IMR-90 (cell line): Measurements from ENCODE around the gene ORAI3. TPM values are rescaled to one million over a fixed set of nuclear protein-coding genes. Genes with fewer than 3 reads are reported as not detected.

Experiments
- ATAC-seq: fragments of 200-7000 bp; cut with Tn5 transposase; 2 replicates; pipeline ENCODE4 v1.9.1; 2020; ENCODE audit warnings: low read depth, mild to moderate bottlenecking, moderate library complexity
- BruUV-seq: library from RNA; stranded (reverse); fragments of 400-500 nt; replicated peaks from 2 replicates; lab custom pipeline; 2021; lab: Mats Ljungman, UMichigan
- CTCF ChIA-PET: fragments of 300-600 bp; formaldehyde crosslinking; extraction: SDS; loops from one replicate; lab custom pipeline; 2021; ENCODE audit warnings: antibody characterized with exemption; lab: Yijun Ruan, JAX
- POLR2A ChIA-PET: fragments of 300-600 bp; sonication (Branson Sonifier 250); formaldehyde crosslinking; loops from one replicate; lab custom pipeline; 2022; ENCODE audit warnings: antibody characterized with exemption; ENCODE audit not compliant: unreplicated experiment; lab: Charles Lee
- DNase-seq: peaks from one replicate; pipeline ENCODE4 v3.0.0; 2013
- H2AFZ ChIP-seq: replicated peaks from 2 replicates; pipeline ENCODE3; 2013; ENCODE audit warnings: low read length, mild to moderate bottlenecking; ENCODE audit not compliant: poor library complexity
- H2AK5ac ChIP-seq: 2 replicates; pipeline ENCODE4 v1.6.1; 2013; ENCODE audit warnings: low read depth, low read length, inconsistent platforms
- H2AK9ac ChIP-seq: replicated peaks from 2 replicates; pipeline ENCODE3; 2013; ENCODE audit warnings: mild to moderate bottlenecking, low read depth, low read length, moderate library complexity; ENCODE audit not compliant: poor library complexity
- H2BK120ac ChIP-seq: 2 replicates; pipeline ENCODE4 v1.6.1; 2013; ENCODE audit warnings: low read depth, low read length, inconsistent platforms
- H2BK15ac ChIP-seq: 3 replicates; pipeline ENCODE4 v1.6.1; 2013; ENCODE audit warnings: low read depth, low read length, inconsistent platforms
- H2BK20ac ChIP-seq: 2 replicates; pipeline ENCODE4 v1.6.1; 2013; ENCODE audit warnings: low read depth, mild to moderate bottlenecking, inconsistent platforms, low read length, moderate library complexity
- H2BK5ac ChIP-seq: 2 replicates; pipeline ENCODE4 v1.6.1; 2013; ENCODE audit warnings: mild to moderate bottlenecking, low read depth, low read length, inconsistent platforms; ENCODE audit not compliant: poor library complexity, severe bottlenecking
- H3K14ac ChIP-seq: replicated peaks from 2 replicates; pipeline ENCODE4 v1.6.1; 2013; ENCODE audit warnings: low read depth, low read length, inconsistent platforms
- H3K18ac ChIP-seq: 2 replicates; pipeline ENCODE4 v1.6.1; 2013; ENCODE audit warnings: low read depth, low read length, control low read depth
- H3K23ac ChIP-seq: 2 replicates; pipeline ENCODE4 v1.6.1; 2013; ENCODE audit warnings: low read depth, low read length, inconsistent platforms
- H3K27ac ChIP-seq: 2 replicates; pipeline ENCODE4 v1.5.1; 2013; ENCODE audit warnings: mild to moderate bottlenecking, control low read depth, low read length; ENCODE audit not compliant: insufficient read depth
- H3K27me3 ChIP-seq: 2 replicates; pipeline ENCODE4 v1.6.1; 2013; ENCODE audit warnings: low read length; ENCODE audit not compliant: control insufficient read depth, insufficient read depth
- H3K36me3 ChIP-seq: 2 replicates; pipeline ENCODE4 v1.6.1; 2013; ENCODE audit warnings: low read length, mixed read lengths; ENCODE audit not compliant: control insufficient read depth, insufficient read depth
- H3K4ac ChIP-seq: 2 replicates; pipeline ENCODE4 v1.6.1; 2013; ENCODE audit warnings: low read depth, low read length, inconsistent platforms
- H3K4me1 ChIP-seq: 2 replicates; pipeline ENCODE4 v1.6.1; 2013; ENCODE audit warnings: low read length, mixed read lengths; ENCODE audit not compliant: control insufficient read depth, insufficient read depth
- H3K4me2 ChIP-seq: 2 replicates; pipeline ENCODE4 v1.6.1; 2013; ENCODE audit warnings: low read depth, mild to moderate bottlenecking, control low read depth, low read length, moderate library complexity
- H3K4me3 ChIP-seq: 2 replicates; pipeline ENCODE4 v1.5.1; 2013; ENCODE audit warnings: low read depth, mild to moderate bottlenecking, control low read depth, low read length, moderate library complexity; ENCODE audit not compliant: insufficient read depth
- H3K56ac ChIP-seq: 2 replicates; pipeline ENCODE4 v1.6.1; 2013; ENCODE audit warnings: low read length, inconsistent platforms; ENCODE audit not compliant: insufficient read depth; ENCODE audit errors: extremely low read depth
- H3K79me1 ChIP-seq, 2 experiments: 2 replicates each; pipeline ENCODE4 v1.6.1; 2013; ENCODE audit warnings: low read length in 2 of 2, inconsistent platforms in 1 of 2, low read depth in 1 of 2
- H3K9ac ChIP-seq: 2 replicates; pipeline ENCODE4 v1.6.1; 2013; ENCODE audit warnings: low read depth, low read length, control low read depth
- H3K9me1 ChIP-seq: 2 replicates; pipeline ENCODE4 v1.6.1; 2013; ENCODE audit warnings: low read length, inconsistent platforms; ENCODE audit not compliant: insufficient read depth
- H3K9me3 ChIP-seq: 2 replicates; pipeline ENCODE4 v1.6.1; 2013; ENCODE audit warnings: low read length; ENCODE audit not compliant: control insufficient read depth, insufficient read depth
- H4K20me1 ChIP-seq: 2 replicates; pipeline ENCODE4 v1.6.1; 2013; ENCODE audit warnings: low read length, inconsistent platforms; ENCODE audit not compliant: insufficient read depth
- H4K5ac ChIP-seq: 2 replicates; pipeline ENCODE4 v1.6.1; 2013; ENCODE audit warnings: mild to moderate bottlenecking, low read depth, low read length, control low read depth
- H4K8ac ChIP-seq, 2 experiments: 2 replicates each; pipeline ENCODE4 v1.6.1; 2013; ENCODE audit warnings: low read depth in 2 of 2, low read length in 2 of 2, control low read depth in 1 of 2, inconsistent platforms in 1 of 2
- H4K91ac ChIP-seq: 2 replicates; pipeline ENCODE4 v1.6.1; 2013; ENCODE audit warnings: low read depth, low read length, inconsistent platforms; ENCODE audit not compliant: insufficient read depth
- BHLHE40 ChIP-seq: fragments of 150-350 bp; IDR thresholded peaks from 2 replicates; pipeline ENCODE4 v1.6.1; 2016; ENCODE audit warnings: mild to moderate bottlenecking, low read depth, low read length
- RFX5 ChIP-seq: IDR thresholded peaks from 2 replicates; pipeline ENCODE4 v1.8.0; 2012; ENCODE audit warnings: low read depth, mild to moderate bottlenecking, low read length, moderate library complexity
- WGBS, 2 experiments: methylation state at CpG; one replicate each; pipeline versions ENCODE4 v1.1.5 to v1.1.7; 2013; ENCODE audit warnings: missing lambda C conversion rate in 2 of 2; ENCODE audit not compliant: insufficient read length in 1 of 2; ENCODE audit errors: extremely low coverage in 2 of 2; 5-methylcytosine and 5-hydroxymethylcytosine counted together
- dilution Hi-C: fragments of 300-500 bp; cut with HindIII; formaldehyde crosslinking; loops from one replicate; pipeline ENCODE4 v1.14.3; 2018; ENCODE audit warnings: low sequenced_read_pairs; ENCODE audit not compliant: unreplicated experiment
- in situ Hi-C: fragments of 300-500 bp; cut with MboI; formaldehyde crosslinking; loops from 3 replicates; pipeline ENCODE4 v1.14.3; 2019; ENCODE audit warnings: low sequenced_read_pairs, inconsistent platforms, mixed read lengths
- intact Hi-C: fragments of 100-400 bp; cut with micrococcal nuclease; formaldehyde crosslinking; loops from 2 replicates; pipeline ENCODE4 v1.10.0; 2022
- polyA plus RNA-seq, 3 experiments: library from polyadenylated mRNA; depleted of rRNA; stranded (reverse); fragments of >200 nt; gene quantifications; 2 replicates each; pipeline ENCODE4 v1.2.3, GENCODE V29; 2012; ENCODE audit warnings: low replicate concordance in 1 of 3
- total RNA-seq: library from RNA; depleted of rRNA; stranded (reverse); fragments of >200 nt; gene quantifications from 2 replicates; pipeline ENCODE4 v1.2.3, GENCODE V29; 2012

Gene ORAI3
- total and polyA plus RNA-seq, 2 of the 4 experiments (the other 2 are of a cell fraction): 6.8 to 16.9 TPM

GRCh38 chr16:30903596-30903995, 45.3 kb upstream of the ORAI3 start:
- Histone ChIP-seq H3K79me1 (peaks cover 3 to 16% of the 10 kb centered on the region in 2 experiments; a peak in 2 of 4 replicates), H3K23ac (no peak overlapping the region), H4K5ac (no peak overlapping the region), H3K18ac (no peak overlapping the region), H3K4me2 (no peak overlapping the region), H2BK15ac (no peak overlapping the region), H3K4me3 (no peak overlapping the region), H3K14ac (0 out of 2 replicates have a peak overlapping the region, but pooled peaks have one; percentile 39), H3K9ac (no peak overlapping the region), H3K4ac (peak overlapping the region; percentile 4; the same call in 1 of the 2 replicates), H3K27ac (no peak overlapping the region), H4K91ac (peak overlapping the region; percentile 9; the same call in 1 of the 2 replicates), H3K36me3 (no peaks in the 10 kb centered on the region), H2BK5ac (no peak overlapping the region), H3K56ac (no peak overlapping the region), H3K4me1 (peaks cover 4% of the 10 kb centered on the region; the same call in 1 of the 2 replicates), H2AK5ac (0 out of 2 replicates have a peak overlapping the region, but pooled peaks have one; percentile 27), H2BK20ac (no peak overlapping the region), H4K20me1 (no peaks in the 10 kb centered on the region), H2AFZ (peak overlapping the region; percentile 62), H2AK9ac (peak overlapping the region; percentile 52), H3K9me3 (no peaks in the 10 kb centered on the region), H4K8ac (peak overlapping the region; percentile 86 to 95; a peak in 3 of 4 replicates), H2BK120ac (no peak overlapping the region), H3K9me1 (peaks cover 8% of the 10 kb centered on the region; the same call in 1 of the 2 replicates), H3K27me3 (no peaks in the 10 kb centered on the region)
- intact Hi-C loops (no loop called here), in situ Hi-C loops (no loop called here), dilution Hi-C loops (no loop called here)
- WGBS, 2 experiments: 100% methylated on average over 1 of the region's 4 CpGs; no CpG with 5 or more reads in 1 of the 2 experiments
- no peak for DNase-seq
- ChIA-PET POLR2A (no interaction called here), CTCF (no interaction called here)
- TF ChIP-seq RFX5: no peak
- no peak for TF ChIP-seq BHLHE40
- no TSS peak for BruUV-seq
- no peak for ATAC-seq
